Calu3 (cell line): Measurements from ENCODE around the gene TTC27. TPM values are rescaled to one million over a fixed set of nuclear protein-coding genes. Genes with fewer than 3 reads are reported as not detected.

Experiments
- BruUV-seq: library from RNA; stranded (reverse); fragments of 400-500 nt; replicated peaks from 2 replicates; lab custom pipeline; 2021; lab: Mats Ljungman, UMichigan
- CTCF ChIA-PET: fragments of 300-600 bp; sonication (Branson Sonifier 250); formaldehyde crosslinking; loops from one replicate; lab custom pipeline; 2022; ENCODE audit warnings: antibody characterized with exemption; lab: Charles Lee
- DNase-seq: peaks from one replicate; pipeline ENCODE4 v3.0.0; 2022
- H3K27ac Mint-ChIP-seq: one replicate; pipeline ENCODE4 v1.8.0; 2022; ENCODE audit warnings: mixed read lengths; ENCODE audit not compliant: unreplicated experiment
- H3K27me3 Mint-ChIP-seq: one replicate; pipeline ENCODE4 v1.8.0; 2022; ENCODE audit warnings: mixed read lengths; ENCODE audit not compliant: unreplicated experiment
- H3K36me3 Mint-ChIP-seq: one replicate; pipeline ENCODE4 v1.8.0; 2022; ENCODE audit warnings: mild to moderate bottlenecking, moderate library complexity, mixed read lengths; ENCODE audit not compliant: insufficient read depth, unreplicated experiment
- H3K4me1 Mint-ChIP-seq: one replicate; pipeline ENCODE4 v1.8.0; 2022; ENCODE audit warnings: mild to moderate bottlenecking, low read depth, mixed read lengths; ENCODE audit not compliant: unreplicated experiment
- H3K4me3 Mint-ChIP-seq: one replicate; pipeline ENCODE4 v1.8.0; 2022; ENCODE audit warnings: mild to moderate bottlenecking, low read depth, moderate library complexity, mixed read lengths; ENCODE audit not compliant: unreplicated experiment
- H3K9me3 Mint-ChIP-seq: one replicate; pipeline ENCODE4 v1.8.0; 2022; ENCODE audit warnings: low read depth, mixed read lengths; ENCODE audit not compliant: unreplicated experiment
- intact Hi-C: fragments of 100-400 bp; cut with micrococcal nuclease; formaldehyde crosslinking; loops from one replicate; pipeline ENCODE4 v1.10.0; 2022; ENCODE audit not compliant: unreplicated experiment
- total RNA-seq: library from RNA; stranded (reverse); gene quantifications from 2 replicates; pipeline ENCODE4 v1.2.3, GENCODE V29; 2022
- TF ChIP-seq, protein P1 (sequence below): fragments of 200-600 bp; IDR thresholded peaks from one replicate; pipeline ENCODE4 v1.8.0; 2022; ENCODE audit warnings: antibody characterized with exemption; ENCODE audit not compliant: unreplicated experiment

The TTC27 gene
- total RNA-seq, 1 experiment from 2014 or later, result 20.1 TPM

DNA sequence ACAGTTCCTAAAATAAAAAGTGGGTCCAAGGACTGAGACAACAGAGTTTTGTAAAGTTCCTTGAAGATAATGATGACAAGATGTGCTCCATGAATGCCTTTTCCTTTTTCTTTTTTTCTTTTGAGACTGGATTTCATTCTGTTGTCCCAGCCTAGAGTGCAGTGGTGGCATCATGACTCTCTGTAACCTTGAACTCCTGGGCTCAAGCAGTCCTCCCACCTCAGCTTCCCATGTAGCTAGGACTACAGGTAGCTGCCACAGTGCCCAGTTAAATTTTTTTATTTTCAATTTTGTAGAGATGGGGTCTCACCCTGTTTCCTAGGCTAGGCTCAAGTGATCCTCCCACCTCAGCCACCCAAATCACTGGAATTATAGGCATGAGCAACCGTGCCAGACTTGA, 16.1 kb upstream of the TTC27 start:
- BruUV-seq, result no TSS peak
- Mint-ChIP-seq H3K9me3 (no peaks in the 10 kb centered on the region), H3K36me3 (peaks cover 47% of the 10 kb centered on the region), H3K4me1 (peaks cover 7% of the 10 kb centered on the region), H3K27me3 (no peaks in the 10 kb centered on the region), H3K4me3 (no peak overlapping the region), H3K27ac (no peak overlapping the region)
- intact Hi-C loops, result no loop called here
- DNase-seq, result no peak
- TF ChIP-seq, protein P1, sequence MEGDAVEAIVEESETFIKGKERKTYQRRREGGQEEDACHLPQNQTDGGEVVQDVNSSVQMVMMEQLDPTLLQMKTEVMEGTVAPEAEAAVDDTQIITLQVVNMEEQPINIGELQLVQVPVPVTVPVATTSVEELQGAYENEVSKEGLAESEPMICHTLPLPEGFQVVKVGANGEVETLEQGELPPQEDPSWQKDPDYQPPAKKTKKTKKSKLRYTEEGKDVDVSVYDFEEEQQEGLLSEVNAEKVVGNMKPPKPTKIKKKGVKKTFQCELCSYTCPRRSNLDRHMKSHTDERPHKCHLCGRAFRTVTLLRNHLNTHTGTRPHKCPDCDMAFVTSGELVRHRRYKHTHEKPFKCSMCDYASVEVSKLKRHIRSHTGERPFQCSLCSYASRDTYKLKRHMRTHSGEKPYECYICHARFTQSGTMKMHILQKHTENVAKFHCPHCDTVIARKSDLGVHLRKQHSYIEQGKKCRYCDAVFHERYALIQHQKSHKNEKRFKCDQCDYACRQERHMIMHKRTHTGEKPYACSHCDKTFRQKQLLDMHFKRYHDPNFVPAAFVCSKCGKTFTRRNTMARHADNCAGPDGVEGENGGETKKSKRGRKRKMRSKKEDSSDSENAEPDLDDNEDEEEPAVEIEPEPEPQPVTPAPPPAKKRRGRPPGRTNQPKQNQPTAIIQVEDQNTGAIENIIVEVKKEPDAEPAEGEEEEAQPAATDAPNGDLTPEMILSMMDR, result no peak
- CTCF ChIA-PET, result no interaction called here

DNA sequence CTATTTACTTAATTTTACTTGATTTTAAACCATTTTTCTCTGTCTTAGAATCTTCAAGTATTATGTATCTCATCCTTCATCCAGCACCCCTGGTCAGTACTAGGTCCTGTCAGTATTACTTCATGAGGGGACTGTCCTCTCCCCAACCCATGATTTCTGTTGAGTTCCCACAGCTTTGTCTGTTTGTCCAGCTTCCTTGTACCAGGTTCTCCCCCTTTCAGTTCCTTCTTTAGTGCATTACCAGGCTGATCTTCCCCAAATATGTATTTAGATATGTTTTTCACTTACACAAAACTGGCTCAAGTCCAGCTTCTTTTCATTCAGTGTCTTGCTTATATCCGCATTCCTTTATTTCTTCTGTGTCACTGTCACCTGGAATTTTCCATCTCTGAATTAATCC, 13.8 kb upstream of the TTC27 start:
- no TSS peak for BruUV-seq
- TF ChIP-seq, protein P1, result no peak
- H3K27me3 Mint-ChIP-seq, result no peaks in the 10 kb centered on the region
- no peak overlapping the region for H3K27ac Mint-ChIP-seq
- H3K4me3 Mint-ChIP-seq, result no peak overlapping the region
- intact Hi-C loops, result no loop called here
- DNase-seq, result no peak
- CTCF ChIA-PET, result no interaction called here
- H3K36me3 Mint-ChIP-seq, result peaks cover 39% of the 10 kb centered on the region
- peaks cover 7% of the 10 kb centered on the region for H3K4me1 Mint-ChIP-seq
- no peaks in the 10 kb centered on the region for H3K9me3 Mint-ChIP-seq

DNA sequence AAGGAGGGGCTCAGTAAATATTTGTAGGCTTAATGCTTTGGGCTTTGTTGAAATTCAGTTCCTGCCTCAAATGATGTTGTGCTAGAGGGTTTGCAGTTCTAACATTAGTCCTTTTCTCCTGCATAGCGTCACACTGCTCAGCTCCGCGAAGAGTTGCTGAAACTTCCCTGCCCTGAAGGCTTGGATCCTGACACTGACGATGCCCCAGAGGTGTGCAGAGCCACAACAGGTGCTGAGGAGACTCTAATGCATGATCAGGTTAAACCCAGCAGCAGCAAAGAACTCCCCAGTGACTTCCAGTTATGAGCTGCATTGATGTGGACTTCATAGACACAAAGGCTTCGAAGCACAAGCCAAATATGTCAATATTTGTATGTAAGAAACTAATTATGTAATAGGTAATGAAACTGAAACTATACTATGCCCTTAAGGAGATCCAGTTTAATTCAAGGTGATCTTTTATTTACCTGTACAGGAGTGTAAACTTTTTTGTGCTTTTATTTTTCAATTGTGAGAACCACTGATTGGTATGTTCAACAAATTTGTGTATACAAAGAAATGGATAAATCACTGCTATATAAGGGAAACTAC, 10.2 kb upstream of the TTC27 start:
- Mint-ChIP-seq H3K27me3 (no peaks in the 10 kb centered on the region), H3K36me3 (peaks cover 40% of the 10 kb centered on the region), H3K9me3 (no peaks in the 10 kb centered on the region), H3K4me1 (no peaks in the 10 kb centered on the region), H3K27ac (no peak overlapping the region), H3K4me3 (no peak overlapping the region)
- TF ChIP-seq, protein P1, result no peak
- no TSS peak for BruUV-seq
- intact Hi-C loops, result no loop called here
- CTCF ChIA-PET, result no interaction called here
- no peak for DNase-seq

DNA sequence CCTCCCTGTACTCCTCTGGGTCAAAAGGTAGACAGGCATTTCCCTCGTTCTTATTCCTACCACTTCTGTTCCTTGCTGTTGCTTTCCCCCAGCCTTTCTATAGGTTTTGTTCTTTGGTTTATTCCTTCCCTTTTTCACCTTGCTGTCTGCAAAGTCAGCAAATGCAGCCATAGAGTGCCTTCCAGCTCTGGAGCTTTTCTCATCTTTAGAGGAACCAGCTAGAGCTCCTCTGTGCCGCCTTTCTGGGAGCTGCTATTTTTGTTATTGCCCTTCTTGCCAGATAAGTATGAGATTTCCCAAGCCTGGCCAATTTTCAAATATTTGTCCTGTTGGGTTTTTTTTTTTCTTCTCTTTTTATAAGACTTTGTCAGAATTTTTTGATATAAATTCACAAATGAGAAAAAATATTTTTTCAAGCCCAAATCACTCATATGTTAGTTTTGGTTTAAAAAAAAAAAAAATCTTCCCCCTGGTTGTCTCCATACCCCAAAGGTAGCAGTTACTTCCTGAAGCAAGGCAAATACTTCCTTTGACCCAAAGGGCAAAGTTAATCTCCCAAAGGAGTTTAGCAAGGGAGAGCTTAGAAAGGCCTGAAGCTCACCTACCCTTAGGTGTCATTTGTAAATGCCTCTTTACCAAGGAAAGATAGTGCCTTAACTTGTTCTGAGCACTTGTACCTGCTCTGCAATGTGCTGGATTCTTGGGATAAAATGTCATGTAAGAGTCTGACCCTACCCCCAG, 5.1 kb upstream of the TTC27 start:
- CTCF ChIA-PET, result interaction anchor here (0.7 kb wide), 1 partner anchor 411 kb away, joined by 4 read pairs; no protein-coding TSS in a partner anchor
- H3K27me3 Mint-ChIP-seq, result no peaks in the 10 kb centered on the region
- peaks cover 37% of the 10 kb centered on the region for H3K36me3 Mint-ChIP-seq
- no peak overlapping the region for H3K27ac Mint-ChIP-seq
- DNase-seq, result no peak
- H3K9me3 Mint-ChIP-seq, result no peaks in the 10 kb centered on the region
- H3K4me3 Mint-ChIP-seq, result no peak overlapping the region
- TF ChIP-seq, protein P1, result no peak
- no TSS peak for BruUV-seq
- intact Hi-C loops, result no loop called here
- H3K4me1 Mint-ChIP-seq, result peaks cover 8% of the 10 kb centered on the region
